Measurements from ENCODE around the gene FAM168A. TPM values are rescaled to one million over a fixed set of nuclear protein-coding genes. Genes with fewer than 3 reads are reported as not detected.

The FAM168A gene
- polyA plus RNA-seq, 3 donors: 44.2 to 47.6 (median 44.5) TPM

- no peak for DNase-seq (ENCODE audit: extremely low read depth in 1 of 11, low read depth in 9 of 11, low spot score in 4 of 11)
These were observed 208.8 kb downstream of the FAM168A start for GRCh38 chr11:73389134-73389525.

- no peak for DNase-seq (ENCODE audit: extremely low read depth in 1 of 11, low read depth in 9 of 11, low spot score in 4 of 11)
These were observed 209.4 kb downstream of the FAM168A start for GRCh38 chr11:73388265-73389133.

GRCh38 chr11:73387594-73388264 lies 210.2 kb downstream of the FAM168A start:
- DNase-seq (ENCODE audit: extremely low read depth in 1 of 11, low read depth in 9 of 11, low spot score in 4 of 11): peak in 6 of 11 donors; percentile 33 to 72 (median 58)

- no peak for DNase-seq (ENCODE audit: extremely low read depth in 1 of 11, low read depth in 9 of 11, low spot score in 4 of 11)
These were observed 211.4 kb downstream of the FAM168A start for GRCh38 chr11:73386546-73386945.

- no peak for DNase-seq (ENCODE audit: extremely low read depth in 1 of 11, low read depth in 9 of 11, low spot score in 4 of 11)
These were observed 211.9 kb downstream of the FAM168A start for GRCh38 chr11:73386016-73386415.

- DNase-seq (ENCODE audit: extremely low read depth in 1 of 11, low read depth in 9 of 11, low spot score in 4 of 11): no peak
These were observed 212.8 kb downstream of the FAM168A start for GRCh38 chr11:73384872-73385689.

- no peak for DNase-seq (ENCODE audit: extremely low read depth in 1 of 11, low read depth in 9 of 11, low spot score in 4 of 11)
These were observed 213.4 kb downstream of the FAM168A start for GRCh38 chr11:73384531-73384871.

- no peak for DNase-seq (ENCODE audit: extremely low read depth in 1 of 11, low read depth in 9 of 11, low spot score in 4 of 11)
These were observed 213.8 kb downstream of the FAM168A start for GRCh38 chr11:73384125-73384441.

GRCh38 chr11:73383249-73384124 lies 214.4 kb downstream of the FAM168A start:
- no peak for DNase-seq (ENCODE audit: extremely low read depth in 1 of 11, low read depth in 9 of 11, low spot score in 4 of 11)

- DNase-seq (ENCODE audit: extremely low read depth in 1 of 11, low read depth in 9 of 11, low spot score in 4 of 11): no peak
These were observed 215.2 kb downstream of the FAM168A start for GRCh38 chr11:73382747-73383146.

GRCh38 chr11:73382183-73382582 lies 215.7 kb downstream of the FAM168A start:
- DNase-seq (ENCODE audit: extremely low read depth in 1 of 11, low read depth in 9 of 11, low spot score in 4 of 11): no peak

- DNase-seq (ENCODE audit: extremely low read depth in 1 of 11, low read depth in 9 of 11, low spot score in 4 of 11): no peak
These were observed 216.3 kb downstream of the FAM168A start for GRCh38 chr11:73381589-73381988.

GRCh38 chr11:73380897-73381410 lies 217.0 kb downstream of the FAM168A start:
- no peak for DNase-seq (ENCODE audit: extremely low read depth in 1 of 11, low read depth in 9 of 11, low spot score in 4 of 11)

GRCh38 chr11:73380331-73380730 lies 217.6 kb downstream of the FAM168A start:
- DNase-seq (ENCODE audit: extremely low read depth in 1 of 11, low read depth in 9 of 11, low spot score in 4 of 11): no peak

GRCh38 chr11:73379189-73379880 lies 218.6 kb downstream of the FAM168A start:
- DNase-seq (ENCODE audit: extremely low read depth in 1 of 11, low read depth in 9 of 11, low spot score in 4 of 11): no peak

GRCh38 chr11:73376803-73377629 lies 220.9 kb downstream of the FAM168A start:
- peak in 1 of 11 donors; percentile 34 for DNase-seq (ENCODE audit: extremely low read depth in 1 of 11, low read depth in 9 of 11, low spot score in 4 of 11)

GRCh38 chr11:73376160-73376802 lies 221.6 kb downstream of the FAM168A start, which contains the start of gene RELT:
Gene RELT, plus strand, starts transcription at chr11:73376399. Its CDS starts 12,738 bp downstream, at chr11:73389137.
- peak; percentile 73 to 90 (median 86) for DNase-seq (ENCODE audit: extremely low read depth in 1 of 11, low read depth in 9 of 11, low spot score in 4 of 11)
